GM19468 (cell line): ENCODE results near the gene RABGAP1L.
"Not testable (repeated sequence)": the region's sequence is repeated elsewhere in the genome, so short reads cannot be mapped to it uniquely, and the experiment has no call there.

ENCODE experiments used
- ATAC-seq: cut with Tn5 transposase; IDR thresholded peaks from one replicate; pipeline ENCODE4 v1.9.1; 2021; ENCODE audit warnings: mild to moderate bottlenecking, moderate library complexity, moderate number of reproducible peaks; ENCODE audit not compliant: unreplicated experiment; ENCODE audit errors: extremely low read depth

The RABGAP1L gene

DNA sequence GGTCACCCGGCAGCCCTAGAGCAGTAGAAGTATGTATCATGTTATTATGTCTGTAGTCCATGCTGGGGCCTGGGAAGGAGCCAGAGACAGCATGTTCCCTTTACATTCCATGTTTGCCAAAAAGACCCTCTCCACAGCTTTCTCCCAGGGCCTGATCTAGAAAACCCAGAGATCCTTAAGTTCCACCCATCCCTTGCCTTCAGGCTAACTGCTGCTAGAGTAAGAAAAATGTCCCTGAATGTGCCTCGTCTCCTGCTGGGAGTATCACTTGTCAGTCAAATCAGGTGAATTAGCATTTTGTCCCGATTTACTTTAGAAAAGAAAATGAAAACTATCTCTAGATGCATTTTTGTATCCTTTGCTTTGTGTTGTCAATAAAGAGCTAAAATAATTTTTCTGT, 877.2 kb downstream of the RABGAP1L start:
- no peak for ATAC-seq

DNA sequence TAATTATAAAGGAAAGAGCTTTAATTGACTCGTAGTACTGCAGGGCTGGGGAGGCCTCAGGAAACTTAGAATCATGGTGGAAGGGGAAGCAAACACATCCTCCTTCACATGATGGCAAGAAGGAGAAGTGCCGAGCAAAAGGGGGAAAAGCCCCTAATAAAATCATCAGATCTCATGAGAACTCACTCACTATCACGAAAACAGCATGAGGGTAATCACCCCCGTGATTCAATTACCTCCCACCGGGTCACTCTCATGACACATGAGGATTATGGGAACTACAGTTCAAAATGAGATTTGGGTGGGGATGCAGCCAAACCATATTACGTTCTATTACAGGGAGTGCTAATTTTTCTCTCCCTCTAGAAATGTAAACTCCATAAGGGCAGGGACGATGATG, 878.1 kb downstream of the RABGAP1L start:
- ATAC-seq, result no peak

DNA sequence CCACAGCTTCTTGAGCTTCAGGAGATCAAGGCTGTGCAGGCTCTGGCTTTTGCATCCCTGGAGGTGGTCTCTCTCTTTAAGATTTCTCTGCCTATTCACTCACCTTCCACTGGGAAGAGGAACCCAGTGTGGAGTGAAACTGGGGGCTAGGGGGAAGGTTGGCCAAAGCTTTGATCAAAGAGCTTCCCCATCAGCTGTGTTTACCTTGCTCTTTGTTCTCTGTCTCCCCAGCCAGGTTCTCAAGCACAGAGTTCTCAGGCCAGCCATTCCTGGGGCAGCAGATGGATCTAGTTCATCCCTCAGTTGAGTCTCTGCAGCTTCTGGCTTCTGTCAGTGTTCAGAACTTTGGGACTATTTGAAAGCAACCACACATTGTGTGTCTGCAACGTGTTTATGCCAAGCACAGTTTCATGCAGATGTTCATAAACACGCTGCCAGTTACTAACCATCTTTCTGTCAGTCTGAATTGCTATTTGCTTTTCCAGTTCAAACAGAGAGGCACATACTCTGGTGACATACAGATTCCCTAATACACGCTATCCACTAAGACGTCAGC, 881.1 kb downstream of the RABGAP1L start:
- no peak for ATAC-seq

DNA sequence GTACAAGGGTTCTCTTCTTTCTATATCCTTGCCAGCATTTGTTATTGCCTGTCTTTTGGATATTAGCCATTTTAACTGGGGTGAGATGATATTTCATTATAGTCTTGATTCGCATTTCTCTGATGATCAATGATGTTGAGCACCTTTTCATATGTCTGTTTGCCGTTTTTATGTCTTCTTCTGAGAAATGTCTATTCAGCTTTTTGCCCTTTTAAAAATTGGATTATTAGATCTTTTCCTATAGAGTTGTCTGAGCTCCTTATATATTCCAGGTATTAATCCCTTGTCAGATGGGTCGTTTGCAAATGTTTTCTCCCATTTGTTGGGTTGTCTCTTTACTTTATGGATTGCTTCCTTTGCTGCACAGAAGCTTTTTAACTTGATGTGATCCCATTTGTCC, 883.3 kb downstream of the RABGAP1L start:
- no peak for ATAC-seq

DNA sequence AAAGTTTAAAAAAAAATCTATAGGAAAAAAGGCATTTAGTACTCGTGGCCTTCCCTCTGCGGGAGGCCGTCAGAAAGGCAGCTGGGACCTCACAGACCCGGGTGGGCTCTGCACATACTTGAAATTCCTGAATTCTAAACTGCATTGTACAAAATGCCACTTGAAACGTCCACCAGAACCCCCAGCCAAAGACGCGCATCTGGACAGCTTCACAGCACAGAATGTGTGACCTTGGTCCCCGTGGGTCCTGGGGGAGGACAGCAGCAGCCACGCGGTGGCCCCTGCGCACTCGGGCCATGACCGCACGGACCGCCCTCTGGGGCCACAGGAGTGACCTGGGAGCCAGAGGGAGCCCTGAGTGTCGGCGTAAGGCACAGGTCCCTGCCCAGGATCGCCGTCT, 884.5 kb downstream of the RABGAP1L start:
- ATAC-seq, result no peak

DNA sequence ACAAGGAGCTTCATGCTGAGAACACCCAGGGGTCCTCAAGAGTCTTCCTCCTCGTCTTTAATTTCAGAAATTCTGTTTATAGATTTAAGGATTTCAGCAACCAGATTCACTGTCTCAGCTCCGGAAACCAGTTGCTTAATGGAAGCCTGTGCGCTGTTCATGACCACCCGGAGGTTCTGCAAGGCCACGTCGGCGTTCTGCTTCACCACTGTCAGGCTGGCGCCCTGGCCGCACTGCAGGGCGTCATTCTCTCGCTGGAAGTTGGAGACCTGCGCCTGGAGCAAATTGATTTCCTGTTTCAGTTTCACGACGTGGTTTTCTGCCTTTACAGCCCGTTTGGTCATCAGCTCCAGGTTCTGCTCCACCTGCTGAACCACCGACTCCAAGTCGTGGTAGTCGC, 885.3 kb downstream of the RABGAP1L start:
- not testable (repeated sequence) for ATAC-seq
